Caco-2 (cell line): ENCODE measurements around the gene ADK. TPM values are rescaled to one million over a fixed set of nuclear protein-coding genes. Genes with fewer than 3 reads are reported as not detected.

ENCODE experiments used
- BruUV-seq: library from RNA; stranded (reverse); fragments of 400-500 nt; replicated peaks from 2 replicates; lab custom pipeline; 2021; lab: Mats Ljungman, UMichigan
- CTCF ChIA-PET: fragments of 300-600 bp; sonication (Branson Sonifier 250); formaldehyde crosslinking; loops from one replicate; lab custom pipeline; 2022; ENCODE audit warnings: antibody characterized with exemption; lab: Charles Lee
- POLR2A ChIA-PET: fragments of 300-600 bp; sonication (Branson Sonifier 250); formaldehyde crosslinking; loops from one replicate; lab custom pipeline; 2022; ENCODE audit warnings: antibody characterized with exemption; lab: Charles Lee
- DNase-seq, 2 experiments: peaks; one replicate each; pipeline versions ENCODE4 v3.0.0 to v3.0.0-alpha.2; 2020 to 2022
- H3K27me3 ChIP-seq: replicated peaks from 2 replicates; pipeline ENCODE4 v1.6.0; 2011; ENCODE audit warnings: low read length; ENCODE audit not compliant: control insufficient read depth, insufficient read depth
- H3K36me3 ChIP-seq: 2 replicates; pipeline ENCODE4 v1.5.1; 2011; ENCODE audit warnings: low read length; ENCODE audit not compliant: control insufficient read depth, insufficient read depth
- H3K4me1 ChIP-seq: fragments of 250-450 bp; sonication (Bioruptor Pico); 2 replicates; pipeline ENCODE4 v1.5.1; 2020; ENCODE audit warnings: mild to moderate bottlenecking
- H3K4me3 ChIP-seq: 2 replicates; pipeline ENCODE4 v1.5.1; 2011; ENCODE audit warnings: low read depth, mild to moderate bottlenecking, control low read depth, low read length
- H3K9me3 ChIP-seq: fragments of 250-450 bp; sonication (Bioruptor Pico); 2 replicates; pipeline ENCODE4 v1.5.1; 2020; ENCODE audit warnings: mild to moderate bottlenecking, moderate library complexity
- H3K27ac Mint-ChIP-seq: one replicate; pipeline ENCODE4 v1.8.0; 2022; ENCODE audit warnings: mixed read lengths; ENCODE audit not compliant: unreplicated experiment
- H3K27me3 Mint-ChIP-seq: one replicate; pipeline ENCODE4 v1.8.0; 2022; ENCODE audit warnings: mixed read lengths; ENCODE audit not compliant: insufficient read depth, unreplicated experiment
- H3K36me3 Mint-ChIP-seq: one replicate; pipeline ENCODE4 v1.8.0; 2022; ENCODE audit warnings: mild to moderate bottlenecking, mixed read lengths; ENCODE audit not compliant: insufficient read depth, unreplicated experiment
- H3K4me1 Mint-ChIP-seq: one replicate; pipeline ENCODE4 v1.8.0; 2022; ENCODE audit warnings: low read depth, mixed read lengths; ENCODE audit not compliant: unreplicated experiment
- H3K4me3 Mint-ChIP-seq: one replicate; pipeline ENCODE4 v1.8.0; 2022; ENCODE audit warnings: mild to moderate bottlenecking, moderate library complexity, mixed read lengths; ENCODE audit not compliant: unreplicated experiment
- H3K9me3 Mint-ChIP-seq: one replicate; pipeline ENCODE4 v1.8.0; 2022; ENCODE audit warnings: mixed read lengths; ENCODE audit not compliant: unreplicated experiment
- intact Hi-C: fragments of 100-400 bp; cut with micrococcal nuclease; formaldehyde crosslinking; loops from one replicate; pipeline ENCODE4 v1.10.0; 2022; ENCODE audit not compliant: unreplicated experiment
- total RNA-seq: library from RNA; stranded (reverse); gene quantifications from 2 replicates; pipeline ENCODE4 v1.2.3, GENCODE V29; 2022
- TF ChIP-seq, protein P1 (sequence below), 2 experiments: fragments of 200-600 bp in 1 of 2; IDR thresholded peaks; 1 replicate in 1 of 2; 2 replicates in 1 of 2; pipeline versions ENCODE4 v1.5.1 to v1.8.0; 2011 to 2022; ENCODE audit warnings: antibody characterized with exemption in 1 of 2, control low read depth in 1 of 2, inconsistent platforms in 1 of 2, low read depth in 1 of 2, low read length in 1 of 2, mild to moderate bottlenecking in 1 of 2, moderate library complexity in 1 of 2; ENCODE audit not compliant: insufficient read depth in 1 of 2, severe bottlenecking in 1 of 2, unreplicated experiment in 1 of 2

Gene ADK
- total RNA-seq, 1 experiment from 2014 or later = 105 TPM

DNA sequence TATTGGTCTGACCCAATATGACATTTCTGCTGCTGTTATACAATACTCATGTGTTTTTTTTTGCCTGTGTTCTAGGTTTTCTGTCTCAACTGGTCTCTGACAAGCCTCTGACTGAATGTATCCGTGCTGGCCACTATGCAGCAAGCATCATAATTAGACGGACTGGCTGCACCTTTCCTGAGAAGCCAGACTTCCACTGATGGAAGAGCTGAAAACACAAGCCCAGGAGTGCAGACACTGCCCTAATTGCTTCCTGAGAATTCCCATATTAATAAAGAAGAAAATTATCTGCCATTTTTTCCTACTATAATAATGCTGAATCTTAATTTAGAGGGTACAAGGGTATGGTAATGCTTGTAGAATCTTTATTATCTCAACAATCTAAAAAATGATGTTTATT is 557.2 kb downstream of the ADK start:
- CTCF ChIA-PET = no interaction called here
- Mint-ChIP-seq H3K9me3 (no peaks in the 10 kb centered on the region), H3K4me3 (no peak overlapping the region), H3K27me3 (no peaks in the 10 kb centered on the region), H3K4me1 (peaks cover 6% of the 10 kb centered on the region), H3K27ac (no peak overlapping the region), H3K36me3 (peaks cover 14% of the 10 kb centered on the region)
- TF ChIP-seq, protein P1, sequence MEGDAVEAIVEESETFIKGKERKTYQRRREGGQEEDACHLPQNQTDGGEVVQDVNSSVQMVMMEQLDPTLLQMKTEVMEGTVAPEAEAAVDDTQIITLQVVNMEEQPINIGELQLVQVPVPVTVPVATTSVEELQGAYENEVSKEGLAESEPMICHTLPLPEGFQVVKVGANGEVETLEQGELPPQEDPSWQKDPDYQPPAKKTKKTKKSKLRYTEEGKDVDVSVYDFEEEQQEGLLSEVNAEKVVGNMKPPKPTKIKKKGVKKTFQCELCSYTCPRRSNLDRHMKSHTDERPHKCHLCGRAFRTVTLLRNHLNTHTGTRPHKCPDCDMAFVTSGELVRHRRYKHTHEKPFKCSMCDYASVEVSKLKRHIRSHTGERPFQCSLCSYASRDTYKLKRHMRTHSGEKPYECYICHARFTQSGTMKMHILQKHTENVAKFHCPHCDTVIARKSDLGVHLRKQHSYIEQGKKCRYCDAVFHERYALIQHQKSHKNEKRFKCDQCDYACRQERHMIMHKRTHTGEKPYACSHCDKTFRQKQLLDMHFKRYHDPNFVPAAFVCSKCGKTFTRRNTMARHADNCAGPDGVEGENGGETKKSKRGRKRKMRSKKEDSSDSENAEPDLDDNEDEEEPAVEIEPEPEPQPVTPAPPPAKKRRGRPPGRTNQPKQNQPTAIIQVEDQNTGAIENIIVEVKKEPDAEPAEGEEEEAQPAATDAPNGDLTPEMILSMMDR (IDR thresholded peaks at IDR 0.05; ENCODE audit: insufficient read depth in 1 of 2, low read depth in 1 of 2, low read length in 1 of 2, severe bottlenecking in 1 of 2, unreplicated experiment in 1 of 2) = no peak
- Histone ChIP-seq H3K9me3 (no peaks in the 10 kb centered on the region; the same call in 1 of the 2 replicates), H3K36me3 (peaks cover 1% of the 10 kb centered on the region; the same call in 1 of the 2 replicates), H3K4me1 (no peaks in the 10 kb centered on the region), H3K27me3 (no peaks in the 10 kb centered on the region), H3K4me3 (no peak overlapping the region)
- intact Hi-C loops = no loop called here
- POLR2A ChIA-PET = no interaction called here
- no peak for DNase-seq
- BruUV-seq = no TSS peak

DNA sequence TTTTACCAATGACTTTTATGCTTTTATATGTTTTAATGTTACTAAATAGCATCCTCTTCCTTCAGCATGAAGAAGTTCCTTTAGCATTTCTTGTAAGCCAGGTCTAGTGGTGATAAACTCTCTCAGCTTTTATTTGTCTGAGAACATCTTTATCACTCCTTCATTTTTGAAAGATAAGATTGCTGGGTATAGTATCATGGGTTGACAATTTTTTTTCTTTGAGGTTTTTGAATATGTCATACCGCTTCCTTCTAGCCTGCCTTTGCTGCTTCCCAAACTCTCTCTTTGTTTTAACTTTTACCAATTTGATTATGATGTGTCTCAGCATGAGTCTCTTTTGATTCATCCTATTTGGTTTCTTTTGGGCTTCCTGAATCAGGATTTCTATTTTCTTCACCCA is 567.2 kb downstream of the ADK start:
- peaks cover 36% of the 10 kb centered on the region for H3K9me3 Mint-ChIP-seq

DNA sequence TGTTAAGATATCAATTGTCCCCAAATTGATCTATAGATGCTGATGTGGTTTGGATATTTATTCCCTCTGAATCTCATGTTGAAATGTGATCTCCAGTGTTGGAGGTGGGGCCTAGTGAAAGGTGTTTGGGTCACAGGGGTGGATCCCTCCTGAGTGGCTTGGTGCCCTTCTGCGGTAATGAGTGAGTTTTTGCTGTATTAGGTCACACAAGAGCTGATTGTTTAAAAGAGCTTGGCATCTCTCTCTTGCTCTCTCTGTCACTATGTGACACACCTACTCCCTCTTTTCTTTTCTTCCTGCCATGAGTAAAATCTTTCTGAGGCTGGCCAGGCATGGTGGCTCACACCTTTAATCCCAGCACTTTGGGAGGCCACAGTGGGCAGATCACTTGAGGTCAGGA is 577.2 kb downstream of the ADK start:
- Mint-ChIP-seq H3K27ac (no peak overlapping the region), H3K4me3 (no peak overlapping the region), H3K27me3 (no peaks in the 10 kb centered on the region), H3K36me3 (no peaks in the 10 kb centered on the region), H3K9me3 (no peaks in the 10 kb centered on the region), H3K4me1 (no peaks in the 10 kb centered on the region)
- Histone ChIP-seq H3K36me3 (no peaks in the 10 kb centered on the region), H3K27me3 (no peaks in the 10 kb centered on the region), H3K4me1 (no peaks in the 10 kb centered on the region), H3K4me3 (no peak overlapping the region), H3K9me3 (no peaks in the 10 kb centered on the region)
- TF ChIP-seq, protein P1 (IDR thresholded peaks at IDR 0.05; ENCODE audit: insufficient read depth in 1 of 2, low read depth in 1 of 2, low read length in 1 of 2, severe bottlenecking in 1 of 2, unreplicated experiment in 1 of 2) = no peak
- intact Hi-C loops = no loop called here
- DNase-seq = no peak
- ChIA-PET CTCF (no interaction called here), POLR2A (interaction anchor here (0.5 kb wide), 1 partner anchor 61 kb away, joined by 4 read pairs; no protein-coding TSS in a partner anchor)
- no TSS peak for BruUV-seq

More for the DNA sequence above, 567.2 kb downstream of the ADK start:
- Histone ChIP-seq H3K4me3 (no peak overlapping the region), H3K27me3 (no peaks in the 10 kb centered on the region), H3K9me3 (no peaks in the 10 kb centered on the region), H3K4me1 (no peaks in the 10 kb centered on the region), H3K36me3 (no peaks in the 10 kb centered on the region)
- TF ChIP-seq, protein P1 (IDR thresholded peaks at IDR 0.05; ENCODE audit: insufficient read depth in 1 of 2, low read depth in 1 of 2, low read length in 1 of 2, severe bottlenecking in 1 of 2, unreplicated experiment in 1 of 2) = no peak
- H3K27ac Mint-ChIP-seq = no peak overlapping the region
- no peaks in the 10 kb centered on the region for H3K27me3 Mint-ChIP-seq
- peaks cover 5% of the 10 kb centered on the region for H3K36me3 Mint-ChIP-seq
- CTCF ChIA-PET = no interaction called here
- no peak for DNase-seq
- POLR2A ChIA-PET = no interaction called here
- intact Hi-C loops = no loop called here
- BruUV-seq = no TSS peak
- H3K4me3 Mint-ChIP-seq = no peak overlapping the region
- H3K4me1 Mint-ChIP-seq = no peaks in the 10 kb centered on the region
